H1 (cell line): ENCODE measurements around the gene PRKACA. TPM values are rescaled to one million over a fixed set of nuclear protein-coding genes. Genes with fewer than 3 reads are reported as not detected.
A peak's percentile ranks its signal among the peaks of the same experiment; 100 is the strongest.

ENCODE experiments used
- CTCF ChIA-PET: fragments of 300-600 bp; sonication (Branson Sonifier 250); formaldehyde crosslinking; loops from one replicate; lab custom pipeline; 2021; ENCODE audit not compliant: partially characterized antibody; lab: Charles Lee
- POLR2A ChIA-PET: fragments of 300-600 bp; sonication (Branson Sonifier 250); formaldehyde crosslinking; loops from one replicate; lab custom pipeline; 2021; ENCODE audit warnings: inconsistent platforms; ENCODE audit not compliant: partially characterized antibody; lab: Charles Lee
- DNase-seq, 2 experiments: peaks; one replicate each; pipeline versions ENCODE4 v3.0.0 to v3.0.0-alpha.2; 2010 to 2022; ENCODE audit warnings: low spot score in 2 of 2, low read depth in 1 of 2, mixed read lengths in 1 of 2
- FAIRE-seq: peaks from 2 replicates; lab custom pipeline; 2011; peaks lifted over from hg19 to GRCh38; lab: Jason Lieb, UNC
- H2AFZ ChIP-seq: 2 replicates; pipeline ENCODE4 v1.8.1; 2012; ENCODE audit warnings: low read length, inconsistent platforms
- H2AK5ac ChIP-seq: 2 replicates; pipeline ENCODE4 v1.6.1; 2013; ENCODE audit warnings: low read depth, low read length
- H2BK120ac ChIP-seq: replicated peaks from 2 replicates; pipeline ENCODE3; 2013; ENCODE audit warnings: low read depth, low read length, inconsistent platforms
- H2BK12ac ChIP-seq: 2 replicates; pipeline ENCODE4 v1.6.1; 2013; ENCODE audit warnings: low read depth, low read length
- H2BK15ac ChIP-seq: 2 replicates; pipeline ENCODE4 v1.6.1; 2013; ENCODE audit warnings: low read length
- H2BK20ac ChIP-seq: 2 replicates; pipeline ENCODE4 v1.6.1; 2013; ENCODE audit warnings: low read length
- H2BK5ac ChIP-seq: 2 replicates; pipeline ENCODE4 v1.6.1; 2013; ENCODE audit warnings: low read depth, low read length
- H3K14ac ChIP-seq: 2 replicates; pipeline ENCODE4 v1.6.1; 2013; ENCODE audit warnings: inconsistent platforms; ENCODE audit not compliant: insufficient read length
- H3K18ac ChIP-seq: 2 replicates; pipeline ENCODE4 v1.6.1; 2013; ENCODE audit warnings: low read length; ENCODE audit errors: extremely low read depth
- H3K23ac ChIP-seq: 2 replicates; pipeline ENCODE4 v1.6.1; 2013; ENCODE audit warnings: inconsistent platforms; ENCODE audit not compliant: insufficient read length
- H3K23me2 ChIP-seq: 2 replicates; pipeline ENCODE4 v1.6.1; 2013; ENCODE audit warnings: low read depth, low read length
- H3K27ac ChIP-seq: 2 replicates; pipeline ENCODE4 v1.6.1; 2011; ENCODE audit warnings: low read depth, low read length, inconsistent platforms
- H3K27me3 ChIP-seq, 4 experiments: replicated peaks in 1 of 4; 1 replicate in 1 of 4; 2 replicates in 3 of 4; pipeline versions ENCODE4 v1.6.1 to v1.8.1; 2011 to 2013; ENCODE audit warnings: low read length in 3 of 4, mild to moderate bottlenecking in 3 of 4, inconsistent platforms in 2 of 4, mixed read lengths in 2 of 4, moderate library complexity in 1 of 4; ENCODE audit not compliant: control insufficient read depth in 3 of 4, insufficient read depth in 3 of 4; ENCODE audit errors: extremely low read depth in 1 of 4
- H3K36me3 ChIP-seq, 4 experiments: 2 replicates each; pipeline versions ENCODE4 v1.6.1 to v1.8.1; 2011 to 2013; ENCODE audit warnings: mild to moderate bottlenecking in 4 of 4, low read length in 3 of 4, moderate library complexity in 2 of 4, control low read depth in 1 of 4, inconsistent platforms in 1 of 4; ENCODE audit not compliant: insufficient read depth in 4 of 4, control insufficient read depth in 2 of 4
- H3K4ac ChIP-seq: replicated peaks from 2 replicates; pipeline ENCODE3; 2013; ENCODE audit warnings: low read length, low read depth, mixed read lengths, inconsistent platforms; ENCODE audit not compliant: insufficient read length
- H3K4me1 ChIP-seq, 4 experiments: replicated peaks in 1 of 4; 1 replicate in 1 of 4; 2 replicates in 3 of 4; pipeline versions ENCODE4 v1.6.1 to v1.8.1; 2011 to 2013; ENCODE audit warnings: low read length in 3 of 4, inconsistent platforms in 2 of 4, mixed read lengths in 1 of 4; ENCODE audit not compliant: insufficient read depth in 4 of 4, control insufficient read depth in 3 of 4
- H3K4me2 ChIP-seq, 2 experiments: 2 replicates each; pipeline versions ENCODE4 v1.6.1 to v1.8.1; 2011 to 2013; ENCODE audit warnings: low read depth in 2 of 2, low read length in 2 of 2, control low read depth in 1 of 2, inconsistent platforms in 1 of 2, mild to moderate bottlenecking in 1 of 2; ENCODE audit not compliant: insufficient read depth in 1 of 2
- H3K4me3 ChIP-seq, 4 experiments: fragments of 200-600, 300-600 bp in 1 of 4; sonication (generic), shearing (Covaris generic), sonication (Bioruptor Twin) in 1 of 4; 2 replicates each; pipeline versions ENCODE4 v1.5.1 to v1.8.1; 2011 to 2016; ENCODE audit warnings: low read length in 4 of 4, low read depth in 3 of 4, control low read depth in 2 of 4, inconsistent platforms in 2 of 4, mild to moderate bottlenecking in 2 of 4, mixed read lengths in 1 of 4, moderate library complexity in 1 of 4; ENCODE audit not compliant: insufficient read depth in 2 of 4; ENCODE audit errors: extremely low read depth in 1 of 4
- H3K56ac ChIP-seq: replicated peaks from 2 replicates; pipeline ENCODE3; 2013; ENCODE audit warnings: low read depth, mild to moderate bottlenecking, mixed read lengths, low read length, inconsistent platforms; ENCODE audit not compliant: insufficient read length
- H3K79me1 ChIP-seq: 2 replicates; pipeline ENCODE4 v1.6.1; 2013; ENCODE audit warnings: low read depth, low read length, control low read depth
- H3K79me2 ChIP-seq, 2 experiments: 2 replicates each; pipeline versions ENCODE4 v1.6.1 to v1.8.1; 2012 to 2013; ENCODE audit warnings: low read length in 2 of 2, mild to moderate bottlenecking in 2 of 2, inconsistent platforms in 1 of 2; ENCODE audit not compliant: insufficient read depth in 2 of 2, control insufficient read depth in 1 of 2
- H3K9ac ChIP-seq, 4 experiments: replicated peaks in 1 of 4; 1 replicate in 1 of 4; 2 replicates in 3 of 4; pipeline versions ENCODE4 v1.6.1 to v1.8.1; 2011 to 2013; ENCODE audit warnings: low read depth in 3 of 4, low read length in 3 of 4, control low read depth in 2 of 4, mild to moderate bottlenecking in 2 of 4, moderate library complexity in 2 of 4, inconsistent platforms in 1 of 4; ENCODE audit errors: extremely low read depth in 1 of 4
- H3K9me3 ChIP-seq, 2 experiments: 2 replicates each; pipeline versions ENCODE4 v1.6.1 to v1.8.1; 2012 to 2013; ENCODE audit warnings: mild to moderate bottlenecking in 2 of 2, moderate library complexity in 2 of 2, control low read depth in 1 of 2, inconsistent platforms in 1 of 2, low read depth in 1 of 2, low read length in 1 of 2, mixed read lengths in 1 of 2; ENCODE audit not compliant: insufficient read depth in 2 of 2
- H4K20me1 ChIP-seq, 2 experiments: replicated peaks in 1 of 2; 2 replicates each; pipeline versions ENCODE3 to v1.8.1; 2011 to 2013; ENCODE audit warnings: inconsistent platforms in 2 of 2, low read length in 2 of 2, mild to moderate bottlenecking in 1 of 2; ENCODE audit not compliant: insufficient read depth in 2 of 2, control insufficient read depth in 1 of 2
- H4K5ac ChIP-seq: 2 replicates; pipeline ENCODE4 v1.6.1; 2013; ENCODE audit warnings: low read length, low read depth, mixed read lengths, inconsistent platforms; ENCODE audit not compliant: insufficient read length
- H4K8ac ChIP-seq: 2 replicates; pipeline ENCODE4 v1.8.0; 2013; ENCODE audit warnings: mild to moderate bottlenecking, moderate library complexity, low read length, inconsistent platforms; ENCODE audit not compliant: insufficient read depth; ENCODE audit errors: extremely low read depth
- H4K91ac ChIP-seq: replicated peaks from 2 replicates; pipeline ENCODE3; 2013; ENCODE audit warnings: low read length, mixed read lengths, inconsistent platforms; ENCODE audit not compliant: insufficient read length
- JUN ChIP-seq: IDR thresholded peaks from 2 replicates; pipeline ENCODE4 v1.6.1; 2011; ENCODE audit warnings: low read depth, mild to moderate bottlenecking, improper control_type of control experiment, low read length
- KDM1A ChIP-seq: fragments of 200-600, 300-600 bp; sonication (generic); IDR thresholded peaks from 2 replicates; pipeline ENCODE4 v1.7.1; 2016; ENCODE audit warnings: mild to moderate bottlenecking, low read length, borderline replicate concordance
- RAD21 ChIP-seq, 2 experiments: IDR thresholded peaks in 1 of 2; conservative IDR thresholded peaks in 1 of 2; 2 replicates each; pipeline ENCODE4 v1.6.1; 2011; ENCODE audit warnings: low read depth in 2 of 2, low read length in 2 of 2, improper control_type of control experiment in 1 of 2, inconsistent platforms in 1 of 2, mild to moderate bottlenecking in 1 of 2, moderate library complexity in 1 of 2
- TAF7 ChIP-seq: optimal IDR thresholded peaks from 2 replicates; pipeline ENCODE3; 2011; ENCODE audit warnings: low read depth, mild to moderate bottlenecking, inconsistent platforms, low read length, moderate library complexity, borderline replicate concordance
- ZNF274 ChIP-seq: IDR thresholded peaks from 2 replicates; pipeline ENCODE4 v1.7.0; 2012; ENCODE audit warnings: low read length, borderline replicate concordance; ENCODE audit errors: extremely low read depth
- WGBS, 2 experiments: shearing (Covaris generic) in 1 of 2; methylation state at CpG; one replicate each; pipeline versions ENCODE4 v1.1.6 to v1.1.7; 2013 to 2015; ENCODE audit warnings: low lambda C conversion rate in 2 of 2, mixed read lengths in 2 of 2, inconsistent platforms in 1 of 2, low coverage in 1 of 2, missing lambda C conversion rate in 1 of 2; ENCODE audit not compliant: insufficient replicate concordance in 2 of 2, insufficient coverage in 1 of 2, insufficient read length in 1 of 2; ENCODE audit errors: extremely low coverage in 1 of 2, missing lambda C conversion rate in 1 of 2; 5-methylcytosine and 5-hydroxymethylcytosine counted together
- polyA plus RNA-seq, 7 experiments: library from polyadenylated mRNA; depleted of rRNA in 3 of 7; stranded (reverse) in 5 of 7; unstranded in 2 of 7; fragments of >200 nt in 5 of 7; fragments of 200-250 nt in 2 of 7; gene quantifications; 1 replicate in 5 of 7; 2 replicates in 1 of 7; 4 replicates in 1 of 7; pipeline versions ENCODE4 v1.2.1 to v1.2.3, GENCODE V29; 2011 to 2013; ENCODE audit warnings: missing spikeins in 2 of 7, mixed read lengths in 2 of 7
- total RNA-seq: library from RNA; stranded (reverse); fragmentation: NEBNext Ultra II Directional; extraction: Animal tissue kit (Norgen Biotek cat#: 25700); gene quantifications from 2 replicates; pipeline ENCODE4 v1.2.1, GENCODE V29; 2021

Gene PRKACA
- total and polyA plus RNA-seq, 2 of the 8 experiments (the other 6 are each of a cell fraction or from before 2014, with no cell fraction given): 14.2 to 48.2 TPM

- Histone ChIP-seq H4K5ac (no peak overlapping the region), H3K14ac (no peak overlapping the region), H2AFZ (no peak overlapping the region), H3K4me2 (no peak overlapping the region), H3K23me2 (no peaks in the 10 kb centered on the region), H2BK20ac (no peak overlapping the region), H3K23ac (no peak overlapping the region), H3K27me3 (no peaks in the 10 kb centered on the region; a peak in 1 of 7 replicates), H2AK5ac (no peak overlapping the region), H3K4me1 (peaks cover 0 to 20% (median 14%) of the 10 kb centered on the region in 4 experiments; a peak in 6 of 7 replicates)
- CTCF ChIA-PET: interaction anchor here (0.6 to 4.9 kb wide), 8 partner anchors 9 to 261 kb away, joined by 3 to 24 read pairs (median 6); partner anchors contain the start of gene ASF1B
- TF ChIP-seq TAF7 (no peak), KDM1A (peak; percentile 67; the same call in 1 of the 2 replicates), JUN (no peak), ZNF274 (no peak), RAD21 (IDR thresholded peaks at IDR 0.05 in 1 of 2, conservative IDR thresholded peaks at IDR 0.05 in 1 of 2; ENCODE audit: low read depth in 2 of 2, low read length in 2 of 2) (no peak)
- TF ChIP-seq, all 59 proteins: peak for 1
- H4K20me1 ChIP-seq: peaks cover 2 to 8% of the 10 kb centered on the region in 2 experiments
- POLR2A ChIA-PET: interaction anchor here (0.9 to 3.2 kb wide), 4 partner anchors 9 to 187 kb away, joined by 3 to 25 read pairs (median 6); partner anchors contain the start of gene ASF1B
- no peaks in the 10 kb centered on the region; the same call in 1 of the 2 replicates for H3K79me1 ChIP-seq
- no peak for FAIRE-seq
- no peak overlapping the region for H3K4ac ChIP-seq
- no peak overlapping the region for H4K91ac ChIP-seq
- H4K8ac ChIP-seq: no peak overlapping the region
- no peak overlapping the region for H3K18ac ChIP-seq
- no peak overlapping the region for H3K9ac ChIP-seq
- no peaks in the 10 kb centered on the region for H3K9me3 ChIP-seq
- H3K36me3 ChIP-seq: no peaks in the 10 kb centered on the region
- WGBS, 2 experiments: 89% methylated on average over 6 of the region's 6 CpGs; no CpG with 5 or more reads in 1 of the 2 experiments
- H3K56ac ChIP-seq: no peak overlapping the region
- H3K27ac ChIP-seq: no peak overlapping the region
- no peak overlapping the region for H2BK120ac ChIP-seq
- no peak overlapping the region for H3K4me3 ChIP-seq
- DNase-seq: no peak
- no peak overlapping the region for H2BK5ac ChIP-seq
- H3K79me2 ChIP-seq: no peaks in the 10 kb centered on the region
- H2BK12ac ChIP-seq: no peak overlapping the region
- no peak overlapping the region for H2BK15ac ChIP-seq
Measured at GRCh38 chr19:14145381-14145780, 27.8 kb upstream of the PRKACA start.
